Gastrocnemius medialis (tissue), 4 donors: ENCODE data around the gene CRYBG3.

Experiments
- POLR2A ChIP-seq, 2 donors: fragments of 450-650 bp; IDR thresholded peaks; one replicate each; pipeline ENCODE4 v1.6.1; 2017; ENCODE audit warnings: antibody characterized with exemption in 2 of 2, mild to moderate bottlenecking in 2 of 2, moderate library complexity in 2 of 2
- TF ChIP-seq, protein P1 (sequence below), 5 experiments: fragments of 450-650 bp in 3 of 5; fragments of 200-600 bp in 2 of 5; sonication (generic) in 2 of 5; IDR thresholded peaks in 4 of 5; conservative IDR thresholded peaks in 1 of 5; 1 replicate in 4 of 5; 2 replicates in 1 of 5; pipeline ENCODE4 v1.5.1; 2016 to 2019; ENCODE audit warnings: antibody characterized with exemption in 5 of 5, mild to moderate bottlenecking in 3 of 5, moderate library complexity in 3 of 5

DNA sequence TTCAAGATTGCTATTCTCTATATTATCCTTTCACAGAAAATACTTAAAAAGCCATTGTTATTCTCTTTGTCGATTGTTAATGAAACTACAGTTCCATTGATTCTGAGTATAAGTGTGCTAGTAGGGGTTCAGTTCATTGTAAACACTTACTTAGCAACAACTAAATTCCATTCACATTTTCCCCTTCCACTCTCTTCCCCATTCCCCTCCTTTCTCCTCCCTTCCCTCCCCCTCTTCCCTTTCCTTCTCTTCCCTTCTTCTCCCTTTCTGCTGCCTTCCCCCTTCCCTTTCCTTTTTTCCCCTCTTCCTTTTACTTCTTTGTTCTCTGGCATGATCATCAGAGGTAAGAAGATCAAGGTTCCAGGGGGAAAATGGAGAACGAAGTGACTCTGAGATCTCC, 171.7 kb downstream of the CRYBG3 start:
- TF ChIP-seq POLR2A (IDR thresholded peaks at IDR 0.05) = no peak
- TF ChIP-seq, protein P1, sequence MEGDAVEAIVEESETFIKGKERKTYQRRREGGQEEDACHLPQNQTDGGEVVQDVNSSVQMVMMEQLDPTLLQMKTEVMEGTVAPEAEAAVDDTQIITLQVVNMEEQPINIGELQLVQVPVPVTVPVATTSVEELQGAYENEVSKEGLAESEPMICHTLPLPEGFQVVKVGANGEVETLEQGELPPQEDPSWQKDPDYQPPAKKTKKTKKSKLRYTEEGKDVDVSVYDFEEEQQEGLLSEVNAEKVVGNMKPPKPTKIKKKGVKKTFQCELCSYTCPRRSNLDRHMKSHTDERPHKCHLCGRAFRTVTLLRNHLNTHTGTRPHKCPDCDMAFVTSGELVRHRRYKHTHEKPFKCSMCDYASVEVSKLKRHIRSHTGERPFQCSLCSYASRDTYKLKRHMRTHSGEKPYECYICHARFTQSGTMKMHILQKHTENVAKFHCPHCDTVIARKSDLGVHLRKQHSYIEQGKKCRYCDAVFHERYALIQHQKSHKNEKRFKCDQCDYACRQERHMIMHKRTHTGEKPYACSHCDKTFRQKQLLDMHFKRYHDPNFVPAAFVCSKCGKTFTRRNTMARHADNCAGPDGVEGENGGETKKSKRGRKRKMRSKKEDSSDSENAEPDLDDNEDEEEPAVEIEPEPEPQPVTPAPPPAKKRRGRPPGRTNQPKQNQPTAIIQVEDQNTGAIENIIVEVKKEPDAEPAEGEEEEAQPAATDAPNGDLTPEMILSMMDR (IDR thresholded peaks at IDR 0.05 in 4 of 5, conservative IDR thresholded peaks at IDR 0.05 in 1 of 5) = no peak
